ENCODE data around the gene NRXN3.

NRXN3 gene

GRCh38 chr14:79570648-79571047, 1400.5 kb downstream of the NRXN3 start:
- DNase-seq, result no peak

GRCh38 chr14:79571366-79571765, 1401.2 kb downstream of the NRXN3 start:
- no peak for DNase-seq

DNA sequence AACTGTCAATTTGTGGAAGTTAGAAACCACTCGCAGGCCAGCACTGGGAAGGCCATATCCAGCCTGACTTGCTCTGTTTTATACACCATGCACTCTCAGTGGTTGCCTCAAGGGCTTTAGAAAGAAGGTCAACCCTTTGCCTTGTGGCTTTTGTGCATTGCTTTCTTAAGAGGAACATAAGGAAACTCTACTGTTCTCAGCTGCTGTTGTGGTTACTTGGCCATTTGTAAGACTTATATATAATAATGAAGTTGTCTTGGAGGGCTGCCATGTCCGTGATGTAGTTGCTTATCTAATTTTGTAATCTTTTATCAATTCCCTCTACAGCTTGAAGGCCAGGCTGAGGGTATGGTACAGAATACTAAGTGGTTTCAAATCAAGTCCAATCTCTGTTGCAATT, 1403.3 kb downstream of the NRXN3 start:
- DNase-seq, result no peak

DNA sequence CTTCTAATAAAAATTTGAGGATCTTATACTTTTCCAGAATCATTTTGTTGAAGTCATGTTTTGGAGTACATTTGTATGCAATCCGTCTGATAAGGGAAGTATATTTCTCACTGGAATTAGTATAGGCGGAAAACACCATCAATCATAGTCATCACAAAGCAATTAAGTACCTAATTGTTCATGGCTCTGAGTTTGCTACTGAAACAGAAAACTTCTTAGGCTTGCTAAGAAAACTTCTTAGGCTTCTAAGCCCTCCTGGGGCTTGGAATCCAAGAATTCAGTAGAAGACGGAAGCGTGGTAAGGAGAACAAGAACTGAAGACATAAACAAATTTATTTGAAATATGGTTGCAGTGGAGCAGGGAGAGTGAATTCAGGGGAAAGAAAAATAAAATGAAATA, 1404.9 kb downstream of the NRXN3 start:
- no peak for DNase-seq

DNA sequence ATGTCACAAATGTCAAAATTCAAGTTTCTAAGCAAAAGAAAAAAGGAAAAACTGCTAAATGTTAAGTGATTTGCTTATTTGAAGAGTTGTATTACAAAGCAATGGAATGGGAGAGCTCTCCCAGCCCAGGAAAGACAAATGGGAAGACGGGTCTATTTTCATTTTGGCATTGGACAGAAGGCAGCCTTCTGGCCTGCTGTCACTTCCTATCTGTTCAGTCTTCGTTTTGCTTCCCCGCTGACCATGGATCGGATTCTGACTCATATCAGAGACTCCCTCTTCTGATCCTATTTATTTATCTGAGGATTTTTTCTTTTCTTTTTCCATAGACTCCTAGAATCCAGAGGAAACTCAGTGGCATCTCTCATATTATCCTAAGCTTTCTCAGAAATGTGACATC, 1406.3 kb downstream of the NRXN3 start:
- DNase-seq, result no peak

DNA sequence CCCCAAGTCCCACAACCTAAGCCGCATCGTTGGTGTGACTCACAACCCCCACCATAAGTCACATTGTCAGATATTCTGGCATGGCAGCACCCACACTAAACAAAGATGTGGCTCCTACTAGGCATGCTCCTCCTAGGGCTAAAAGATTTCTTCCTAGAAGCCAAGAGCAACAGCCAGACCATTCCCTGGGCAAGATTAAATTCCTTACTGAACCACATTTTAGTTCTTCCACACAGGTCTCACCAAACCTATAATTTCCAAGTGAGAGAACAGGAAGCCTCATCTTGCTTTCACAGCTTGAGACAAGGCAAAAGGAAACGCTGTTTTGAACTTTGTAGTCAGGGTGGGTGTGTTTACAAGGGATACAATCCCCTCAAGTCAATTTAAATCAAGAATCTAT, 1408.3 kb downstream of the NRXN3 start:
- DNase-seq, result no peak

DNA sequence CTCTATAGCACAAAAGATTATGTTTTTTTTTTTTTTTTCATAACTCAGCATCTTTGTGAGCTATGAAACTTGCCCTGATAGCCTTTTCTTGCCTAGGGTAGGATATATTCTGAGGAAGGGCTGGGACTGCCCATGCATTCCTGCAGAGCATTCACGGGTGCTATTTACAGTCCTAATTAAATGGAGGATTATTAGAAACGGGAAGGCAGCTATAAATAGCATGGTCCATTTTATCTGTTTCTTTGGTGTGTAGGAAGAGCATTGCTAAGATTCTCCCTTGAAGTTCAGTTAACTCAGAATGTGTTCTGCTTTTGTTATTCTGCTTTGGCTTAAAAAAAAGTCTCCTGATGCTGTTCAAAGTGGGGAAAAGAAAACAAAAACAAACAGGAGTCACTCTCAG, 1410.2 kb downstream of the NRXN3 start:
- no peak for DNase-seq

DNA sequence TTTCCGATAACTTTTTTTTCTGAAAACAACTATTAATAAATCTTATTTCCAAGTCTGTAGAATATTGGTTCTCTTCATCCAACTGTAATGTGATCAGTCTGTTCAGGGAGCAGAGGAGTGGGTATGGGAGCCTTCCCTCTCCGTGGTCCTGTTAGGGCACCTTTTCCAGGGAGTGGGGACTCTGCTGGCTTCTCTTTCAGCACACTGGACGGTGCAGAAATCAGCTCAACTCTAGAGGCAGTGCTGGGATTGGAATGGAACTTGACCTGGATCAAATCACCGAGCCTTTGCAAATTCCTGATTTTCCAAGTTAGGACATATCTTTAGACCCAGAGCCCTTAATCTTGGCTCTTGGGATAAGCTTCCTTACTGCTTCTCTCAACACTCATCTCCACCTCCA, 1410.7 kb downstream of the NRXN3 start:
- DNase-seq, result no peak

- DNase-seq, result no peak
Measured at GRCh38 chr14:79581912-79582576, 1411.9 kb downstream of the NRXN3 start.

- no peak for DNase-seq
Measured at GRCh38 chr14:79583738-79584408, 1413.7 kb downstream of the NRXN3 start.

- DNase-seq, result no peak
Measured at GRCh38 chr14:79584679-79585078, 1414.5 kb downstream of the NRXN3 start.

DNA sequence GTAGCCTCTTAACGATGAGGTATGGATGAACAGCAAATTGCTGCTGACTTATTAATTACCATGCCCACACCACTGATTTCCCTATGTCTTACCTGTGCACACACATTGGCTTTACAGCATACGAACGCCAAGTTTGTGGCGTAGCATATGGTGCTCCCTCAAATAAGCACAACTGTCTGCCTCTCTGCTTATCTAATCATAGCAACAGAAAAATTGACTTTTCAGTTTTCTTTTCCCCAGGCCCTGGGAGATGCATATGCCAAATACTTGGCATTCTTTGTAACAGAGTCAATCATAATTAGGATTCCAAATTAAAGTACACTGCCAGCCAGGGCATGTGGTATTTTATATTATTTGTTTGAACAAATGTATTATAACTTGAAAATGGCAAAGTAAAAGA, 1415.7 kb downstream of the NRXN3 start:
- no peak for DNase-seq

DNA sequence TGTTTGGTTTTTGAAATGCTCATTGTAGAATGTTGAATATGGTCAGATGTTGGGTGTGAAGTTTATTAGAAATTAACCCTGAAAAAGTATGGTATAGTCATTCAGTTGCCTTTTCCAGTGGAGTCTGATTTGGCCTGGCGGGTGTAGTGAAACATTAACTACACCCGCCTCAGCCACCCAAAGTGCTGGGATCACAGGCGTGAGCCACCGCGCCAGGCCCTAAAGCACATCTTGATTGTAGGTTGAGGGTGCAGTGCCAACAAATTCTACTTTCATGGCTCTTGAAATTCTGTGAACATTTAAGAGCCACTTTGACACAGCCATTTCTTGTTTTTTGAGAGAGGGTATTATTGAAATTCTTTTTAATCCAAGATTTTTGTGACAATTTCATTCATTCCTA, 1416.2 kb downstream of the NRXN3 start:
- DNase-seq, result no peak

DNA sequence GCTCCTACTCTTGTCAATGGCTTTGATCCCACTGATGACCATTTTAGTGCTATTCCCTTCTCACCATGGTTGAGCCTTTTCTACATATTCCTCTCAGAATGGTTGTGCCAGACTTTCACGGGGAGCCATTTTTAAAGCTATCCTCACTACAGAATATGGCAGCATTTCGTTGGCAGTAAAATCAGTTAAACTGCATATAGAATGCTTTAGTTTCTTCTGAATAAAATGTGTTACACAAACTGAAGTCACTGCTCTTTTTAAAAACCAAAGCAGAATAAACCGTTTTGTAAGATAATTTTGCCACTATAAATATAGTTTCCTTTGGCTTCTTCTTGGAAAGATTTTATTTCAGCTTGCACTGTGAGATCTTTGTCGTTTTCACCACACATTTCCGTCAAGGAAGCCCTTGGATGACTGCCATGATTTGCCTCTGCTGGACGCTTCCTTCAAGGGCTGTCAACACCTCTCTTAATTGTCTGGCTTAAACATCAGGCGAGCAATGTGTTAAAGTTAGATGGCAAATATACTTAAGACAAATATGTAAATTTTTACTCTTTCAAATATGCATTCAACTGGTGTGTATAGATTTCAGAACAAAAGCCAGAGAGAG, 1416.9 kb downstream of the NRXN3 start:
- peak in 1 of 2 experiments; percentile 61 for DNase-seq

DNA sequence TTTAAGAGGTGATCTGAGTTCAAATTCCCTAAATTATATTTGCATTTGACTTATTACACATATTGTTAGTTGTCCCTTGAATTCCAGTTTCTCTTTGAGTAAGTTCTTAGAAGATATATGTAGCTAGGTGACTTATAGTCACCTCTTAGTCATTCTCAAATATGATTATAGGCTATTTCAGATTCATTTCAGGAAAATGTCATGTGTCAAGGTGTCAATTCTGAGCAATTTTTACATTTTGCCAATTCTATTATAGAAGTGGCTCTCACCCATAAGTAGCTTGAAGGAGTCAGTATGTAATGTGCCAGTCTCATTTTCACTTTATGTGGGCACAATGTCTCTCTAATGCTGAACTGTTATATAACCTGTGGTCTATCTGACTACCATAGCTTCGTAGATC, 1417.7 kb downstream of the NRXN3 start:
- no peak for DNase-seq

DNA sequence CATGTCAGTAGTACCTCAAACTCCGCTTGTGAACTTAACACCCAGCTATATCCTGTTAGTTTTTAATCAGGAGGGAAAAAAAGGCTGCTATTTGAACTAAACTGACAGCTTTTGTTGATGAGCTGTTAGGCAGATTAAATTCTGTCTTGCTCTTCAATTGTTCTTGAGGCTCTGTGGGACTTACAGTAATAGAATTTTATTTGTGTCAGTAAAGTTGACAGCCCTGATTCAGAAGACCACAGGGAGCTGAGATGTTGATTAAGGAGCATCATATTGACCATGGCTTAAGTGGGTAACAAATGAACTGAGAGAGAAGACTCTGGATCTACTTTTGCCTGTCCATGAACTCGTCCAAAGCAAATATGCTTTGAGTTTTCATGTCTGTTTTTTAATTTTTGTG, 1418.2 kb downstream of the NRXN3 start:
- DNase-seq, result no peak

DNA sequence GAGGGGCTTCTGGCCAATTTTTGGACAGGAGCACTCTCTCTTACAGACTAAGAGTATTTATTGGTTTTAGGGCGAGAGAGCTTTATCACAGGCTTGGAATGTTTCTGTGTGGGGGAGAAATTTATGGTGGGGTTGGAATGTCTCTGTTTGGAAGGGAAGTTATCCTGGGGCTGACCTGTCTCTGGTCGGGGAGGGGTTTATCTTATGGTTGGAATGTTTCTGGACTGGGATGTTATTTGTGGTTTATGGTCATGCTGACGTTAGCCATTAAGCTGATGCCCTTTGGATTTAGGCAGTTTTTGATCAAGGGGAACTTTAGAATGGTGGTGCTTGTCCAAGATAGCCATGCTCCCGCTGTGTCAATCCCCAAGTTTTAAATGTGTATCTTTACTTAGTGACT, 1426.4 kb downstream of the NRXN3 start:
- DNase-seq, result no peak

DNA sequence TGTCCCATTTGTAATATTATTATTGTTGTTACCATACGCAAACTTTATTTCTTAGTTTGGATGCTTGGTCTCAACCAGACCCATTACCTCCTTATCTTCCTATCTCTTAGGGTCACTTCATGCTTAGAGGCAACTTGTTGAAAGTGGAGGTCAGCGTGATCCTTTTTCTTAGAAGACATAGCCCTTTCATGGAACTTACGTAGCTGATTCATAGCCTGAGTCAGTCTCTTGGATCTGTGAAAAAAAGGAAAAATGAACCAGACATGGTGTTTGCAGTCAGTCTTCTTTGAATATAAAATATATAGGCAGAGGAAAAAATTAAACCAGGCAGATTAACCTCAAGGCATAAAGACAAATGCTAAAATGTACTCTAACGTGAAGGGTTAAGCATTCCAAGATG, 1427.4 kb downstream of the NRXN3 start:
- no peak for DNase-seq

- DNase-seq, result no peak
Measured at GRCh38 chr14:79598339-79598738, 1428.2 kb downstream of the NRXN3 start.

- DNase-seq, result no peak
Measured at GRCh38 chr14:79599239-79599638, 1429.1 kb downstream of the NRXN3 start.

DNA sequence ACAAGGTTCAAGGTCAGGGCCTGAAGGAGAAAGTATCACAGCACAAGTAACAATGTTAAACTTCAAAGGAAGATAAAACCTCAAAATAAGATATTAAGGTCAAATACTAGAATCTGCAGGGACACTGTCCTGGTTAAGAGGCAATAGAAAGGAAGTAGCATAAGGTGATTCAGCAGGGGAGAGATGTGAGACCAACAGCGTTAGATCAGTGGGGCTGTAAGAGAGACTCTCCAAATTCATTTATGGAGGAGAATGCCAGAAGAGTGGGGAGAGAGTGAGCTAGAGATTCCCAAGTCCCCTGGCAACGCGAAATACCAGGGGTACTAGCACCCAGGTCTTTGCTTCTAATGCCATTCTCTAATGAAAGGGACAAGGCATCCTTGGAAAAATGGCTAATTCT, 1430.2 kb downstream of the NRXN3 start:
- DNase-seq, result no peak

DNA sequence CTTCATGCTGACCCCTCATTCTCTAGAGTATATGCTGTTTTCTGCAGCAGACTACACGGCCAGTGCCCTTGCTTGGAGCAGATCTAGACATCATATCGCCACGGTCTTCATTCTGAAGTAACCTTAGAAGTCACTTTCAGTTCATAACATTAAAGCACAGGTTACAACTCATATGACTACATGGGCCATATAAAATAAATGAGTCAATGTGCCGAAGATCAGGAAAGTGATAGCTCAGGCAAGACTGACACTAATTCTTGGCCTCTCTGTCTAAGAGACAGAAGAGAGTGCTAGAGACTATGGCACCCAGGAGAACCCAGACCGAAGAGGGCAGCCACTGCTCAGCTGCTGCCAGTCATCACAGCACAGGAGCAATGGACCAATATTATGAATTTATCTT, 1431.4 kb downstream of the NRXN3 start:
- no peak for DNase-seq

DNA sequence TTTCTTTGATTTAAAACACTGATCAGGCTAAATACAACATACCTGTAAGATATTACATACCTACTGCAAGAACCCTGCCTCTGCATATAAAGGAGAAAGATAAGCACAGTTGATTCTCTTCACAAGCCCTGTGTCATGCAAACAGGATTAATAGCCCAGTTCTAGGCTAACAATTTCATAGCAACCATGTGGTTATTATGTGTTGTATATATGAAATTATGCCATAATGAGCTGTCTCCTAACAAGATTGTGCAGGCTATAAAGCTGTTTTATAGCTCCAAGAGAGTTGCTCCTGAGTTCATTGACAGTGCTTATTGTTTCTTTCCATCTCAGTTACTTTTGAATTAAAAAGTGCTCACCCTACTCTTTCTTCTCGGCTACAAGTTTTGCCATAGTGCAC, 1431.9 kb downstream of the NRXN3 start:
- DNase-seq, result peak in 1 of 2 experiments; percentile 20

DNA sequence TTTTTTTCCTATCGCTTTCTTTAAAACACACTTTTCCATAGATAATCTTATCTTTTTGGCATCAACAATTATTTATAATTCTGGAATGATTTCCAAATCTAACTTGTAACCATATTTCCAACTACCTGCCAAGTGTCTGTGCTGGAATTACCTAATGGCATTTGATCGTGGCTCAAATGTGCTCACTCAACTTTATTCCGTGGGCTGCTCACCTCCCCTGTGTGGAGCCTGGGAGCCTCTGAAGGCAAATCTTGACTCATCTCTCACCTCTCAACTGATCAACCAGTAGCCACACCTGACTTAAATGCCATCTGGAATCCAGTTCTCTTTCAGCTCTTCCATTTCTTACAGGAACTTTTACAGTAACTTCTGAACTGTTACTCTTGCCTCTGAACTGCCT, 1432.6 kb downstream of the NRXN3 start:
- DNase-seq, result no peak

DNA sequence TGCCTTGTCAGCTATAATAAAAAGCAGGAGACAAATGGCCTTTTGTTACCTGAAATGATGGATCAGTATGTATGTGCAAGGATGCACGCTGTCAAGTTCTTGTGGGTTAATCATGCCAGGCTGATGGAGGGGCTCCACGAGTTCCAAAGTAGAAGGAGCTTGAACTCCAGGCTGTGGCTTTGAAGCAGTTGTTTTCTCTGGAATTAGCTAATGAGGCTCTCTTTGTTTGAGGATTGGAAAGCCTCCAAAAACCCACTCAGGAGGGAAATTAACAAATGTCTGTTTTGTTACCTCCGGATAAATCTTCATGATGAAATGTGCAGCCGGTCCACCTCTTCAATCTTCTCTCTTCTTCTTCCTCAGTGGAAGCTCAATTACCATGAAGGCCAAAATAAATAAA, 1435.7 kb downstream of the NRXN3 start:
- DNase-seq, result peak; percentile 86 to 95
